DMS79 (cell line): ENCODE results near the gene MSRB1.
A peak's percentile ranks its signal among the peaks of the same experiment; 100 is the strongest.

Experiments used
- DNase-seq: peaks from one replicate; lab custom pipeline; 2025; lab: John Stamatoyannopoulos, UW

Gene MSRB1

GRCh38 chr16:1895949-1896675 lies 46.9 kb downstream of the MSRB1 start:
- no peak for DNase-seq

GRCh38 chr16:1895068-1895467 lies 47.9 kb downstream of the MSRB1 start:
- no peak for DNase-seq

DNA sequence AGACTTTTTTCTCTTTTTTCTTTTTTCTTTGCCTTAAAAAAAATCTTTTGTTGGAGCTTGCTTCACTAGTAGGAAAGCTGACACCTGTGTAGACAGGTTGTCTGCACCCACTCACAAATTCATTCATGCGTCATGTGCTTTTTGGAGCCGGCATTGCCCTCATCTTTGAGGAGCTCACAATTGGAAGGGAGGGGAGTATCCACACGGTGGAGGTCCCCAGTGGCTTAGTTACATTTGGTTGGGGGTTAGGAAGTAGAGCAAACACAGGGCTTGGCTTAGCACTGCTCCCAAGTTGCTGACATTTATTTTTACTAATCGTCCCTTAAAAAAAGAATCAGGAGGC lies 52.3 kb downstream of the MSRB1 start:
- DNase-seq, result peak; percentile 95

- DNase-seq, result peak; percentile 73
Observed at GRCh38 chr16:1890024-1890707, 52.8 kb downstream of the MSRB1 start.
